Measurements from ENCODE around the gene EXOC3L4.
"Not testable (repeated sequence)": the region's sequence is repeated elsewhere in the genome, so short reads cannot be mapped to it uniquely, and the experiment has no call there.

Gene EXOC3L4

GRCh38 chr14:103151270-103151945, 56.9 kb downstream of the EXOC3L4 start:
- DNase-seq (ENCODE audit: low read depth in 2 of 2) = no peak

GRCh38 chr14:103155010-103155409, 60.5 kb downstream of the EXOC3L4 start:
- no peak for DNase-seq (ENCODE audit: low read depth in 2 of 2)

- not testable (repeated sequence) for DNase-seq (ENCODE audit: low read depth in 2 of 2)
Observed at GRCh38 chr14:103155416-103155815, 60.9 kb downstream of the EXOC3L4 start.

- DNase-seq (ENCODE audit: low read depth in 2 of 2) = no peak
Observed at GRCh38 chr14:103155826-103156394, 61.4 kb downstream of the EXOC3L4 start.

GRCh38 chr14:103156651-103157378, 62.3 kb downstream of the EXOC3L4 start:
- no peak for DNase-seq (ENCODE audit: low read depth in 2 of 2)

- DNase-seq (ENCODE audit: low read depth in 2 of 2) = no peak
Observed at GRCh38 chr14:103157969-103158368, 63.4 kb downstream of the EXOC3L4 start.

- no peak for DNase-seq (ENCODE audit: low read depth in 2 of 2)
Observed at GRCh38 chr14:103158688-103159087, 64.2 kb downstream of the EXOC3L4 start.

All from activated CD4-positive, alpha-beta T cell treated with anti-CD3 and anti-CD28 coated beads for 24 hours (primary cell).